GM18517 (cell line): ENCODE measurements around the gene PPP1R14B.

Experiments used
- ATAC-seq: cut with Tn5 transposase; IDR thresholded peaks from one replicate; pipeline ENCODE4 v1.9.1; 2021; ENCODE audit warnings: mild to moderate bottlenecking, moderate library complexity; ENCODE audit not compliant: unreplicated experiment

Gene PPP1R14B

GRCh38 chr11:64246871-64247728 lies at the start of gene PPP1R14B:
Gene PPP1R14B, minus strand, starts transcription at chr11:64246943. Its CDS starts 270 bp downstream, at chr11:64246673.
- no peak for ATAC-seq

DNA sequence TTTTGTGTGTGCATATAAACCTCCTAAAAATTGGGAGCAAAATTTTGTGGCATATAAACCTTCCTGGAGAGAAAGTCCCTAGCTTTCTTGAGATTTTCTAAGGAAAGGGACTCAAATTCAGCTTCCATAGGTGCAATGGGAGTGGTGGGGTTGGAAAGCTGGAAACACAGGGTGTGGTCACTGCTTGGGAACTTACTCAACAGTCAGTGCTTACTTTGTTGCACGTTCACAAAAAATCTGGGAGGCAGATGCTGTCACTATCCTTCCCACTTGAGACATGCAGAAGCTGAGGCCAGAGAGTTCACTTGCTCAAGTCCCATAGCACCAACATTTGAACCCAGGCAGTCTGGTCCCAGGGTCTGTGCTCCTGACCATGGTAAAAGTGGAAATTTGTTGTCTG lies 49.5 kb upstream of the PPP1R14B start:
- no peak for ATAC-seq

GRCh38 chr11:64295760-64296159 lies 49.0 kb upstream of the PPP1R14B start:
- no peak for ATAC-seq

- ATAC-seq, result no peak
Observed at GRCh38 chr11:64294774-64295173, 48.0 kb upstream of the PPP1R14B start.

GRCh38 chr11:64292460-64293254 lies 45.9 kb upstream of the PPP1R14B start:
- ATAC-seq, result no peak

DNA sequence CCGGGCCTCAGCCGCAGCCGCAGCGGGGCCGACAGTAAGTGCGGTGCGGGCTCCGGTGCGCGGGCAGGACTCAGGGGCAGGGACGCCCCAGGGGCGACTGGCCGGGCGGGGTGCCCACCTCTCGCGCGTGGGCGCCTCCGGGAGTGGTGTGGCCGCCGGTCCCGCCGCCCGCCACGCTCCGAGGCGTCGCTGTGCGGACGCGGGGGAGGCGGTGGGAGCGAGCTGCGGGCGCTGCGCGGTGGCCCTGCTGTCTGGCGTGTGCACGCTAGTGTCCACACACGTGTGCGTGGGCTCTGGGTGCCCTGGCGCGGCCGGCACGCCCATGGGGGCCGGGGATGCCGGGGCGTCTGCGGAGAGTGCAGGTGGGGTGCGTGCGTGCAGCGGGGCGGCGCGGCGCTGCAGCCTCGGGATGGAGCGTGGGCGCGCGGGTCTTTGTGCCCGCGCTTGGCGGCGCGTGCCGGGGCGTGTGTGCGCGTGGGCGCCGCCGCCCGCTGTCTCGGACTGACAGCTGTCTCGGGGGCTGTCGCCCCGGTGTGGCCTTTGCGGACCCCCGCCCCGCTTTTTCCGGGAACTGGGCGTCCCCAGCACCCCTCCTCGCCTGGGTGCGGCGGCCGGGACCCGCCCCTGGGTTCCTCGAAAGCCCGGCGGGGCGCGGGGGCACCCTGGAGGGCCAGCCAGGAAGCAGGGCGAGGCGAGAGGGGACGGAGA lies 45.2 kb upstream of the PPP1R14B start:
- ATAC-seq, result no peak

DNA sequence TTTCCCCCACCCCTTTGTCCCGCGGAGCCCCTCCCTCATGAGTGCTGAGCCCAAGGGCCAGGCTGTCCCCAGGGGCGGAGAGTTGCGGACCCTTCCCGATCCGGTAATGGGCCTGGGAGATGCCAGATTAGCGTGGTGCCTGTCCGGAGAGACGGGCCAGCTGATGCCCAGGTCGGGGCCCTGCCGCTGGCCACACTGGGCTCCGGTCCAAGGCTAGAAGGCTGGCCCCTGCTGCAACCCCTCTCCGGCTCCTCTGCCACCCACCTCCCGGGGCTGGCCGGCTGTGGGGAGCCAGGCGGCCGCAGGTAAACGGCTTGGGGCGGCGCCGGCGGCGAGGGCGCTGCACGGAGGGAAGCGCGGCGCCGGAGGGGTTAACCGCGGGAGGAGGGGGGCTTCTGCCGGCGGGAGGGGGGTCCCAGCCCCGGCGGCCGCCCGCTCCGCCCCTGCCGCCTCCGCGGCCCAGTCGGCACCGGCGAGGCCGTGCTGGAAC lies 44.6 kb upstream of the PPP1R14B start, which contains the start of gene KCNK4:
KCNK4 (plus strand) TSS at position 41 of the 490 bp plus-strand sequence. CDS start 1,717 bp downstream, outside the sequence.
- ATAC-seq, result no peak

DNA sequence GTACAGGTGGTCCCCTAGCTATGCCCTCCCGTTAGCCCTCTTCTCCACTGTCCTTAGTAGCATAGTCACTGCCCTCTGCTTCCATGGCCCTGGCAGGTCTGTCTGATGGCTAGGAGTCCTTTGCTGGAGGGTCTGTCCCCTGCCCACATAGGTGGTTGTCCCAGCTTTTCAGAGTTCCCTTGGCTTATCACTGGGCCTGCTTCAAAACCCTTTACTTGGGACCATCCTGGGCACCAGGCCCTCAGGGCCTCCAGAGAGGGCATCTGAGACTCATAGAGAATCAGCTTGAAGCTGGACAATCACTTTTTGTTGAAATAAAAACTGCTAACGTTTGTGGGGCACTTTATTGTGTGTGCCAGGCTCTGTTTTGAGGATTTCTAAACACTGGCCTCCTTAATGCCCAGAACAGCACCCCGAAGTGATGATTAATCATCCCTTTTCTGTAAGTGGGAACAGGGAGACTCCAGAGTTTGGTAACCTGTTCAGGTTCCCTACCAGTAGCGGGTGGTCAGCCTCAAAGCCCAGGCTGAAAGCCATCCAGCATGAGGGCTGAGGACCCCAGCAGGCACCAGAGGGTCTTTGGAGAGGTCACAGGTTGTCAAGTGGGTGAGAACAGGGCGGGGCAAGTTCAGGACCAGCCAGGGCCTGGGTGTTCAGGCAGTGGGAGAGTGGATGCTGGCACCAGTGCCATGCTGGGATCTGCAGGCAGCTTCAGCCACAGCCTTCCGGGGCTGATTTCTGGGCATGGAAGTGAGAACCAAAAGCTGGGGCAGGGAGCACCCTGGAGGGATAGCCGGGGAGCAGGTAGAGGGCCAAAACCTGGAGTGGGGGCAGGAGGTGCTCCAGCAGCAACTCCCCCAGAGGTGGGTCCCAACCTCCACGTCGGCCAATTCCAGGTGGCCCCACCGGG lies 43.9 kb upstream of the PPP1R14B start:
- no peak for ATAC-seq

- no peak for ATAC-seq
Observed at GRCh38 chr11:64289002-64289564, 42.3 kb upstream of the PPP1R14B start.

DNA sequence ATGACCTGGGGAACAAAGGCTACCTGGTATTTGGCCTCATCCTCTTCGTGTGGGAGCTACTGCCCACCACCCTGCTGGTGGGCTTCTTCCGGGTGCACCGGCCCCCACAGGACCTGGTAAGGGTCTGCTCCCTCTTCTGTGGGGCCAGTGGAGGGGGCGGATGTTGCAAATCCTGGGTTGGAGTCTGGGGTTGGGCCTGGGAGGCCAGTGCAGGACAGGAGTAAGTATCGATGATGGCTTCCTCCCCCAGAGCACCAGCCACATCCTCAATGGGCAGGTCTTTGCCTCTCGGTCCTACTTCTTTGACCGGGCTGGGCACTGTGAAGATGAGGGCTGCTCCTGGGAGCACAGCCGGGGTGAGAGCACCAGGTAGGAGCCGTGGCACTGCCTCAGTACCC lies 41.6 kb upstream of the PPP1R14B start:
- no peak for ATAC-seq

DNA sequence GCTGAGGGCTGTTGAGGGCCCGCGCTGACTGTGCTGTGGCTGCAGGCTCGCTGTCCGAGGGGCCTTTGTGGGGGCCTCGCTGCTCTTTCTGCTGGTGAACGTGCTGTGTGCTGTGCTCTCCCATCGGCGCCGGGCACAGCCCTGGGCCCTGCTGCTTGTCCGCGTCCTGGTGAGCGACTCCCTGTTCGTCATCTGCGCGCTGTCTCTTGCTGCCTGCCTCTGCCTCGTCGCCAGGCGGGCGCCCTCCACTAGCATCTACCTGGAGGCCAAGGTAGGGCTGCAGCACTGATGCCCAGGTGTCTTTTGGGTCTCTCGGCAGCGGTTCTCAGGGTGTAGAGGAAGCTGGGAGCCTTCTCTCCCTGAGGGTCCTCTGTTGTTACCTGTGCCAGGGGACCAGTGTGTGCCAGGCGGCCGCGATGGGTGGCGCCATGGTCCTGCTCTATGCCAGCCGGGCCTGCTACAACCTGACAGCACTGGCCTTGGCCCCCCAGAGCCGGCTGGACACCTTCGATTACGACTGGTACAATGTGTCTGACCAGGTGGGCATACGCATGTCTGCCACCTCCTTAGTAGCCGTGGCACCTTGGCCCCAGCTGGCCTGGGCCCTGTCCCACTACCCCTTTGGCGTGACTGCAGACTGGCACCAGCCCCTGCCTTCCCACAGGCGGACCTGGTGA lies 41.1 kb upstream of the PPP1R14B start:
- no peak for ATAC-seq

DNA sequence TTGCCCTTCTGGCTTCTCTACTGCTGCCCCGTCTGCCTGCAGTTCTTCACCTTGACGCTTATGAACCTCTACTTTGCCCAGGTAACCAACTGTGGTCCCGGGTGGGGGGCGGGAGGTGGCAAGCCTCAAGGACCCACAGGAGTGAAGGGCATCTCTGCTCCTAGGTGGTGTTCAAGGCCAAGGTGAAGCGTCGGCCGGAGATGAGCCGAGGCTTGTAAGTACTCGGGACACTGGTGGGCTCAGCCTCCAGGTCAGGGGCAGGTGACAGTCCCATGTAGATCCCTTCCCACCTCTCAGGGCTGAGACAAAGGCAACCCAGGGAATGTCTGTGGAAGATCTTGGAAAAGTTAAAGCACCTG lies 40.0 kb upstream of the PPP1R14B start:
- no peak for ATAC-seq

- no peak for ATAC-seq
Observed at GRCh38 chr11:64285885-64286800, 39.4 kb upstream of the PPP1R14B start.

DNA sequence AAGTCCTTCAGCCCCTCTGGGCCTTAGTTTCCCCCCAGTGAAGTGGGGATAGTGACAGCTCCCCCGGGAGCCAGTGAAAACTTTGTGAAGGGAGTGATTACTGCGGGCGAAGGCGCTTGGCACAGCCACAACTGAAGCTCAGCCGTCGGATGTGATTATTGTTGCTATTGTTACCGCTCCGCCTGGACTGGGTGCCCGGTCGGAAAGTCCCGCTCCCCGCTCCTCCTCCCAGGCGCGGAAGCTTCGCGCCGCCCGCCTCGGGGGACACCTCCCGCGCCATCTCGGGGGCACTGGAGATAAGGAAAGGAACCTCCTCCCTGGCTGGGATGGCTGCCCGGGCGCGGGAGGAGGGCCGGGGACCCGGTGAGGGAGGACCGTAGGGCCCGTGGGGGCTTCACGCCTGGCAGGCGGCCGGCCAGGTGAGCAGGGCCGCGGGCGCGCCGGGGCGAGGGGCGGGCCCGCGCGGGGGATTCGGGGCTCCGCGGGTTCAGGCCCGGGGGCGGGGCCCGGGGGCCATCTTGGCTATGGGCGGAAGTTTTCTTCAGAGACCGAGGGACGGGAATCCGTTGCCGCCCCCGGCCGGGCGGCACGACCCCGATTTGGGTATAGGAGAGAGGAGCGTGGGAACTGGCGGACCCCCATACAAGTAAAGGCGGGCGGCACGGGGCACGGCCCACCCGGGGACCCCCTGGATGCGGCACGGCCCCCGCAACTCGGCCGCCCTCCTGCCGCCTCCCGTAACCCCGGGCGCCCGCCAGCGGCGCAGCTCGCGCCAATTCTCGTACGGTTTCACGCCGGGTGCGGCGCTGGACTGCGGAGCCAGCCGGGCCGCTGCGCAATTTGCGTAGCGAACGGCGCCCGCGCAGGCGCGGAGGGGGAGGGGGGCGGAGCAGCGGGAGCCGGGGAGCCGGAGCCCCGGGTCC lies 38.5 kb upstream of the PPP1R14B start, which contains the start of gene GPR137:
GPR137 (plus strand) TSS at position 887 of the 923 bp plus-strand sequence. CDS start 677 bp downstream, outside the sequence.
- peak; percentile 64 for ATAC-seq

GRCh38 chr11:64284048-64284961 lies 37.6 kb upstream of the PPP1R14B start, which contains the start of gene BAD:
Gene BAD, minus strand, starts transcription at chr11:64284665. Its CDS starts 297 bp downstream, at chr11:64284368.
- peak; percentile 55 for ATAC-seq

- ATAC-seq, result no peak
Observed at GRCh38 chr11:64283092-64283491, 36.3 kb upstream of the PPP1R14B start.
